Naive thymus-derived CD4-positive, alpha-beta T cell (primary cell): ENCODE results near the gene IFNL1. TPM values are rescaled to one million over a fixed set of nuclear protein-coding genes. Genes with fewer than 3 reads are reported as not detected.

Experiments
- ATAC-seq: fragments of 150-1000 bp; cut with Tn5 transposase; 2 replicates; pipeline ENCODE4 v1.10.0; 2021; ENCODE audit warnings: mild to moderate bottlenecking, moderate library complexity
- CTCF ChIA-PET: fragments of 350-600 bp; sonication (Branson Sonifier 250); formaldehyde crosslinking; loops from one replicate; lab custom pipeline; 2021; ENCODE audit warnings: antibody characterized with exemption; lab: Charles Lee
- POLR2A ChIA-PET: fragments of 350-600 bp; sonication (Branson Sonifier 250); formaldehyde crosslinking; loops from one replicate; lab custom pipeline; 2021; ENCODE audit warnings: antibody characterized with exemption, inconsistent platforms; lab: Charles Lee
- DNase-seq, 9 donors: peaks; one replicate each; pipeline versions ENCODE4 v3.0.0 to v3.0.0-alpha.2; 2020 to 2022; ENCODE audit warnings: mixed read lengths in 1 of 9
- H3K27ac ChIP-seq: one replicate; pipeline ENCODE4 v1.7.0; 2013; ENCODE audit warnings: mild to moderate bottlenecking, low read depth, low read length, moderate library complexity
- H3K27me3 ChIP-seq, 2 donors: one replicate each; pipeline ENCODE4 v1.7.0; 2013; ENCODE audit warnings: low read length in 2 of 2, mild to moderate bottlenecking in 2 of 2, moderate library complexity in 2 of 2; ENCODE audit not compliant: control insufficient read depth in 2 of 2, insufficient read depth in 2 of 2
- H3K36me3 ChIP-seq, 3 experiments: 1 replicate in 2 of 3; 2 replicates in 1 of 3; pipeline ENCODE4 v1.7.0; 2013; ENCODE audit warnings: low read length in 3 of 3, mild to moderate bottlenecking in 3 of 3, moderate library complexity in 1 of 3; ENCODE audit not compliant: insufficient read depth in 3 of 3, control insufficient read depth in 2 of 3
- H3K4me1 ChIP-seq, 2 donors: one replicate each; pipeline ENCODE4 v1.7.0; 2013; ENCODE audit warnings: low read length in 2 of 2, mild to moderate bottlenecking in 2 of 2, moderate library complexity in 1 of 2; ENCODE audit not compliant: control insufficient read depth in 2 of 2, insufficient read depth in 2 of 2
- H3K4me3 ChIP-seq: 2 replicates; pipeline ENCODE4 v1.7.0; 2013; ENCODE audit warnings: mild to moderate bottlenecking, low read length
- H3K9me3 ChIP-seq, 3 experiments: 1 replicate in 2 of 3; 2 replicates in 1 of 3; pipeline ENCODE4 v1.7.0; 2013; ENCODE audit warnings: low read length in 3 of 3; ENCODE audit not compliant: control insufficient read depth in 2 of 3
- H3K27ac Mint-ChIP-seq, 9 donors: one replicate each; pipeline ENCODE4 v1.8.0; 2020 to 2022; ENCODE audit warnings: mixed read lengths in 9 of 9, mild to moderate bottlenecking in 8 of 9, moderate library complexity in 5 of 9, inconsistent platforms in 2 of 9
- H3K27me3 Mint-ChIP-seq, 5 donors: one replicate each; pipeline ENCODE4 v1.8.0; 2021 to 2022; ENCODE audit warnings: mixed read lengths in 5 of 5, mild to moderate bottlenecking in 1 of 5
- H3K36me3 Mint-ChIP-seq, 5 donors: one replicate each; pipeline ENCODE4 v1.8.0; 2020 to 2022; ENCODE audit warnings: mixed read lengths in 5 of 5, mild to moderate bottlenecking in 3 of 5, inconsistent platforms in 1 of 5
- H3K4me1 Mint-ChIP-seq, 7 donors: one replicate each; pipeline ENCODE4 v1.8.0; 2020 to 2022; ENCODE audit warnings: mixed read lengths in 7 of 7, mild to moderate bottlenecking in 3 of 7, inconsistent platforms in 1 of 7
- H3K4me3 Mint-ChIP-seq, 10 donors: one replicate each; pipeline ENCODE4 v1.8.0; 2020 to 2022; ENCODE audit warnings: mild to moderate bottlenecking in 10 of 10, mixed read lengths in 10 of 10, moderate library complexity in 6 of 10, inconsistent platforms in 2 of 10
- H3K9me3 Mint-ChIP-seq, 11 donors: one replicate each; pipeline ENCODE4 v1.8.0; 2020 to 2022; ENCODE audit warnings: mixed read lengths in 11 of 11, mild to moderate bottlenecking in 4 of 11, inconsistent platforms in 1 of 11, moderate library complexity in 1 of 11
- intact Hi-C, 2 donors: fragments of 100-400 bp; cut with micrococcal nuclease; formaldehyde crosslinking; loops; one replicate each; pipeline ENCODE4 v1.15.1; 2023
- polyA plus RNA-seq, 2 donors: library from polyadenylated mRNA; unstranded; fragments of 300-500 nt; fragmentation: Illumina TruSeq; gene quantifications; one replicate each; pipeline ENCODE4 v1.2.3, GENCODE V29; 2021
- total RNA-seq, 6 experiments: library from RNA in 5 of 6; stranded (reverse) in 5 of 6; gene quantifications; 1 replicate in 5 of 6; 2 replicates in 1 of 6; pipeline ENCODE4 v1.2.3 and lab custom pipeline; 2021 to 2026

The IFNL1 gene
- total RNA-seq (not detected), polyA plus RNA-seq (not detected), total RNA-seq (lab: John Stamatoyannopoulos, UW) (not detected)

- Mint-ChIP-seq H3K27ac (peak within 1 kb of the TSS in 2 of 9 donors; percentile 13 to 47), H3K9me3 (no peaks in the 10 kb centered on the region), H3K36me3 (no peaks in the 10 kb centered on the region), H3K4me3 (no peak within 1 kb of the TSS), H3K4me1 (peaks cover 0 to 30% (median 7%) of the 10 kb centered on the region in 7 donors), H3K27me3 (peaks cover 0 to 8% (median 4%) of the 10 kb centered on the region in 5 donors)
- intact Hi-C loops = no loop called here
- H3K4me3 ChIP-seq = no peak within 1 kb of the TSS
- H3K27me3 ChIP-seq = no peaks in the 10 kb centered on the region
- H3K4me1 ChIP-seq = peaks cover 0 to 13% of the 10 kb centered on the region in 2 donors
- no peak for DNase-seq
- H3K36me3 ChIP-seq = no peaks in the 10 kb centered on the region
- POLR2A ChIA-PET = no interaction called here
- no peak within 1 kb of the TSS for H3K27ac ChIP-seq
- CTCF ChIA-PET = no interaction called here
- ATAC-seq = no peak
- no peaks in the 10 kb centered on the region for H3K9me3 ChIP-seq
Observed at GRCh38 chr19:39296055-39296645, at the start of gene IFNL1. TSS of gene IFNL1 (plus strand) at chr19:39296407. CDS start at chr19:39296422, 15 bp downstream.

- POLR2A ChIA-PET = no interaction called here
- no peak overlapping the region for H3K27ac Mint-ChIP-seq
Observed at GRCh38 chr19:39246951-39247669, 49.1 kb upstream of the IFNL1 start.

GRCh38 chr19:39247701-39248664 lies 48.2 kb upstream of the IFNL1 start:
- peak; percentile 46 for ATAC-seq
- Histone ChIP-seq H3K36me3 (no peaks in the 10 kb centered on the region), H3K27me3 (no peaks in the 10 kb centered on the region), H3K27ac (no peak overlapping the region), H3K4me3 (no peak overlapping the region), H3K9me3 (no peaks in the 10 kb centered on the region), H3K4me1 (no peaks in the 10 kb centered on the region)
- ChIA-PET CTCF (no interaction called here), POLR2A (no interaction called here)
- intact Hi-C loops = no loop called here
- no peaks in the 10 kb centered on the region for H3K9me3 Mint-ChIP-seq
- no peak overlapping the region for H3K27ac Mint-ChIP-seq
- peaks cover 4 to 30% (median 6%) of the 10 kb centered on the region in 5 donors for H3K27me3 Mint-ChIP-seq
- peaks cover 2 to 17% (median 11%) of the 10 kb centered on the region in 7 donors for H3K4me1 Mint-ChIP-seq
- no peaks in the 10 kb centered on the region for H3K36me3 Mint-ChIP-seq
- DNase-seq = peak in 1 of 9 donors; percentile 11
- H3K4me3 Mint-ChIP-seq = no peak overlapping the region

More at GRCh38 chr19:39246951-39247669, 49.1 kb upstream of the IFNL1 start:
- Mint-ChIP-seq H3K36me3 (no peaks in the 10 kb centered on the region), H3K4me3 (peak overlapping the region in 6 of 10 donors; percentile 41 to 64 (median 48)), H3K4me1 (peaks cover 2 to 9% (median 7%) of the 10 kb centered on the region in 7 donors), H3K9me3 (no peaks in the 10 kb centered on the region), H3K27me3 (peaks cover 4 to 30% (median 6%) of the 10 kb centered on the region in 5 donors)
- CTCF ChIA-PET = no interaction called here
- H3K9me3 ChIP-seq = no peaks in the 10 kb centered on the region
- H3K36me3 ChIP-seq = no peaks in the 10 kb centered on the region
- H3K4me1 ChIP-seq = no peaks in the 10 kb centered on the region
- H3K4me3 ChIP-seq = no peak overlapping the region
- H3K27ac ChIP-seq = no peak overlapping the region
- intact Hi-C loops = no loop called here
- ATAC-seq = peak; percentile 69
- DNase-seq = peak in 6 of 9 donors; percentile 12 to 36 (median 24)
- no peaks in the 10 kb centered on the region for H3K27me3 ChIP-seq

DNA sequence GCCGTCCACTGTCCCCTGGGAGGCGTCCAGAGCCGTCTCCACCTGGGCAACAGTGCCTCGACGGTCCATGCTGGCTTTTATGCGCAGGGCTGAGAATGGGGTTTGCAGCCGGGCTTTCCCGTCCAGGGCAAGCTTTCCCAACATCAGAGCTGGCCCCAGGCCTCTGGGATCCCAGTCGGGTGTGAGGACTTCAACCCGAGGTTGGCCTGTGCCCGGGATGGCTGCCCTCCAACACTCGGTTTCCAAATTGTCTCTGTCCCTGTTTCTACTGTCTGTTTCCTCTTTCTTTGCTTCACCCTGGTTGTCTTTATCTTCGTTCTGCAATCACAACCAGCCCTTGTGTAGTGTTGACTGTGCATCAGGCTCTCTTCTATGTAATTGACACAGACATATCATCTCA lies 47.4 kb upstream of the IFNL1 start, which contains the start of gene IFNL4:
TSS of gene IFNL4 (minus strand) at position 51 of the 400 bp plus-strand sequence.
- H3K9me3 ChIP-seq = no peaks in the 10 kb centered on the region
- intact Hi-C loops = no loop called here
- no peak within 1 kb of the TSS for H3K27ac ChIP-seq
- Mint-ChIP-seq H3K4me3 (peak within 1 kb of the TSS in 4 of 10 donors; percentile 14 to 25 (median 22)), H3K36me3 (no peaks in the 10 kb centered on the region), H3K27me3 (peaks cover 4 to 30% (median 6%) of the 10 kb centered on the region in 5 donors), H3K9me3 (no peaks in the 10 kb centered on the region), H3K27ac (no peak within 1 kb of the TSS), H3K4me1 (peaks cover 2 to 22% (median 11%) of the 10 kb centered on the region in 7 donors)
- CTCF ChIA-PET = no interaction called here
- POLR2A ChIA-PET = interaction anchor here (0.7 kb wide), 1 partner anchor 130 kb away, joined by 3 read pairs; no protein-coding TSS in a partner anchor
- no peaks in the 10 kb centered on the region for H3K27me3 ChIP-seq
- no peaks in the 10 kb centered on the region for H3K4me1 ChIP-seq
- no peaks in the 10 kb centered on the region for H3K36me3 ChIP-seq
- H3K4me3 ChIP-seq = no peak within 1 kb of the TSS
- ATAC-seq (no peak), DNase-seq (no peak)

- Mint-ChIP-seq H3K9me3 (peaks cover 0 to 2% (median 0%) of the 10 kb centered on the region in 11 donors), H3K27me3 (peaks cover 4 to 32% (median 6%) of the 10 kb centered on the region in 5 donors), H3K4me1 (peaks cover 2 to 22% (median 11%) of the 10 kb centered on the region in 7 donors), H3K27ac (no peak overlapping the region), H3K36me3 (no peaks in the 10 kb centered on the region), H3K4me3 (no peak overlapping the region)
- no peaks in the 10 kb centered on the region for H3K36me3 ChIP-seq
- no peak overlapping the region for H3K27ac ChIP-seq
- ATAC-seq = no peak
- ChIA-PET POLR2A (no interaction called here), CTCF (no interaction called here)
- no peak for DNase-seq
- no peaks in the 10 kb centered on the region for H3K27me3 ChIP-seq
- intact Hi-C loops = no loop called here
- H3K9me3 ChIP-seq = no peaks in the 10 kb centered on the region
- no peaks in the 10 kb centered on the region for H3K4me1 ChIP-seq
- no peak overlapping the region for H3K4me3 ChIP-seq
Observed at GRCh38 chr19:39251081-39251480, 45.1 kb upstream of the IFNL1 start.

DNA sequence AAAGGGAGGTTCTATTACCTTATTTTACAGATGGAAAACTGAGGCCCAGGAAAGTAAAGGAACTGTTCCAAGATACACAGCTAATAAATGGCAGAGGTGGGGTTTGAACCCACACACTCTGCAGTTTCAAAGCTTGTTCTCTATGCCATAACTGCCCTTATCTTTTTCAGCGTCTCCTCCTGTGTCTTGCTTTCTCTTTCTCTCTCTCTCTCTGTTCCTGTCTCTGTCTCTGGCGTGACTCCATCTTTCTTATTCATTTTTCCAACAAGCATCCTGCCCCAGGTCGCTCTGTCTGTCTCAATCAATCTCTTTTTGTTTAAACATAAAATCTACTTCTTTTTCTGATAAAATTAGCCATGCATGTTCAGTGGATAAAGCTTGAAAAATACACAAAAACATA lies 44.4 kb upstream of the IFNL1 start:
- Histone ChIP-seq H3K9me3 (no peaks in the 10 kb centered on the region), H3K4me1 (no peaks in the 10 kb centered on the region), H3K27ac (no peak overlapping the region), H3K36me3 (no peaks in the 10 kb centered on the region), H3K27me3 (no peaks in the 10 kb centered on the region), H3K4me3 (no peak overlapping the region)
- intact Hi-C loops = no loop called here
- Mint-ChIP-seq H3K27ac (peak overlapping the region in 2 of 9 donors; percentile 2 to 47), H3K36me3 (no peaks in the 10 kb centered on the region), H3K9me3 (peaks cover 0 to 2% (median 0%) of the 10 kb centered on the region in 11 donors), H3K27me3 (peaks cover 4 to 35% (median 8%) of the 10 kb centered on the region in 5 donors), H3K4me3 (peak overlapping the region in 1 of 10 donors; percentile 15), H3K4me1 (peaks cover 2 to 22% (median 11%) of the 10 kb centered on the region in 7 donors)
- no peak for DNase-seq
- ATAC-seq = no peak
- CTCF ChIA-PET = no interaction called here
- POLR2A ChIA-PET = no interaction called here
